Keratinocyte (primary cell): ENCODE results near the gene LHFPL6. TPM values are rescaled to one million over a fixed set of nuclear protein-coding genes. Genes with fewer than 3 reads are reported as not detected.

Experiments
- DNase-seq: peaks from one replicate; pipeline ENCODE4 v3.0.0-alpha.2; 2011; ENCODE audit warnings: low read depth, missing footprints, low spot score
- FAIRE-seq: peaks from 2 replicates; lab custom pipeline; 2011; peaks lifted over from hg19 to GRCh38; lab: Jason Lieb, UNC
- H2AFZ ChIP-seq: 2 replicates; pipeline ENCODE4 v1.6.0; 2012; ENCODE audit warnings: low read length, control low read depth, inconsistent platforms; ENCODE audit not compliant: control insufficient read depth
- H3K27ac ChIP-seq: 2 replicates; pipeline ENCODE4 v1.5.1; 2011; ENCODE audit warnings: low read length; ENCODE audit not compliant: control insufficient read depth, insufficient read depth
- H3K27me3 ChIP-seq: 3 replicates; pipeline ENCODE4 v1.6.0; 2011; ENCODE audit warnings: low read length; ENCODE audit not compliant: control insufficient read depth, insufficient read depth; ENCODE audit errors: extremely low read depth
- H3K36me3 ChIP-seq, 2 experiments: 2 replicates in 1 of 2; 3 replicates in 1 of 2; pipeline ENCODE4 v1.5.1; 2011; ENCODE audit warnings: low read length in 2 of 2, mild to moderate bottlenecking in 1 of 2; ENCODE audit not compliant: control insufficient read depth in 2 of 2, insufficient read depth in 2 of 2; ENCODE audit errors: extremely low read depth in 1 of 2
- H3K4me1 ChIP-seq: 3 replicates; pipeline ENCODE4 v1.5.1; 2011; ENCODE audit warnings: low read length; ENCODE audit not compliant: control insufficient read depth, insufficient read depth; ENCODE audit errors: extremely low read depth
- H3K4me2 ChIP-seq: 3 replicates; pipeline ENCODE4 v1.6.0; 2011; ENCODE audit warnings: low read depth, low read length; ENCODE audit not compliant: control insufficient read depth, insufficient read depth; ENCODE audit errors: extremely low read depth
- H3K4me3 ChIP-seq, 3 experiments: fragments of 200-600 bp in 1 of 3; sonication (generic) in 1 of 3; 2 replicates in 2 of 3; 3 replicates in 1 of 3; pipeline ENCODE4 v1.5.1; 2011 to 2016; ENCODE audit warnings: low read length in 3 of 3, mild to moderate bottlenecking in 3 of 3, control low read depth in 2 of 3, inconsistent platforms in 1 of 3, low read depth in 1 of 3, mixed read lengths in 1 of 3, mixed run types in 1 of 3, moderate library complexity in 1 of 3; ENCODE audit not compliant: control insufficient read depth in 2 of 3, insufficient read depth in 2 of 3; ENCODE audit errors: extremely low read depth in 1 of 3
- H3K79me2 ChIP-seq: 2 replicates; pipeline ENCODE4 v1.6.0; 2012; ENCODE audit warnings: low read length; ENCODE audit not compliant: control insufficient read depth, insufficient read depth
- H3K9ac ChIP-seq: 3 replicates; pipeline ENCODE4 v1.6.0; 2011; ENCODE audit warnings: low read length; ENCODE audit not compliant: control insufficient read depth, insufficient read depth; ENCODE audit errors: extremely low read depth
- H3K9me1 ChIP-seq: 3 replicates; pipeline ENCODE4 v1.6.0; 2011; ENCODE audit warnings: low read length; ENCODE audit not compliant: control insufficient read depth, insufficient read depth; ENCODE audit errors: extremely low read depth
- H3K9me3 ChIP-seq: 2 replicates; pipeline ENCODE4 v1.5.1; 2012; ENCODE audit warnings: low read depth, low read length; ENCODE audit not compliant: control insufficient read depth
- H4K20me1 ChIP-seq: 3 replicates; pipeline ENCODE4 v1.6.0; 2011; ENCODE audit warnings: low read length; ENCODE audit not compliant: control insufficient read depth, insufficient read depth; ENCODE audit errors: extremely low read depth
- CTCF ChIP-seq, 3 experiments: IDR thresholded peaks in 1 of 3; conservative IDR thresholded peaks in 1 of 3; optimal IDR thresholded peaks in 1 of 3; 2 replicates in 2 of 3; 3 replicates in 1 of 3; pipeline versions ENCODE3 to v1.5.1; 2011; ENCODE audit warnings: low read length in 3 of 3, mild to moderate bottlenecking in 3 of 3, moderate library complexity in 2 of 3, control low read depth in 1 of 3, inconsistent platforms in 1 of 3; ENCODE audit not compliant: insufficient read depth in 2 of 3; ENCODE audit errors: extremely low read depth in 1 of 3
- EZH2 ChIP-seq: IDR thresholded peaks from one replicate; pipeline ENCODE4 v1.6.1; 2012; ENCODE audit warnings: inconsistent platforms, mild to moderate bottlenecking, low read length, moderate library complexity
- dilution Hi-C: fragments of 300-500 bp; cut with MboI; formaldehyde crosslinking; loops from one replicate; pipeline ENCODE4 v1.7.0; 2020; ENCODE audit warnings: low sequenced_read_pairs; ENCODE audit not compliant: extremely low pct_ligation_motif_present
- polyA plus RNA-seq, 5 experiments: library from polyadenylated mRNA; depleted of rRNA in 3 of 5; stranded (reverse) in 3 of 5; stranded (forward) in 1 of 5; unstranded in 1 of 5; fragments of >200 nt; gene quantifications; 1 replicate in 1 of 5; 2 replicates in 3 of 5; 3 replicates in 1 of 5; pipeline versions ENCODE4 v1.2.1 to v1.2.3, GENCODE V29; 2011 to 2012; ENCODE audit warnings: missing spikeins in 2 of 5, low read depth in 1 of 5, low replicate concordance in 1 of 5

The LHFPL6 gene
- polyA plus RNA-seq, 1 donor (not counting 4 experiments of a cell fraction or from before 2014, with no cell fraction given), result 15.8 TPM

GRCh38 chr13:39485314-39485700, 117.7 kb downstream of the LHFPL6 start:
- TF ChIP-seq EZH2 (no peak), CTCF (optimal IDR thresholded peaks at IDR 0.05 in 1 of 3, IDR thresholded peaks at IDR 0.05 in 1 of 3, conservative IDR thresholded peaks at IDR 0.05 in 1 of 3; ENCODE audit: extremely low read depth in 1 of 3, insufficient read depth in 2 of 3, low read length in 3 of 3) (no peak)
- Histone ChIP-seq H3K9me3 (no peaks in the 10 kb centered on the region), H3K27ac (no peak overlapping the region), H3K4me3 (no peak overlapping the region), H4K20me1 (no peaks in the 10 kb centered on the region), H3K4me2 (no peak overlapping the region), H2AFZ (no peak overlapping the region), H3K79me2 (no peaks in the 10 kb centered on the region), H3K27me3 (no peaks in the 10 kb centered on the region), H3K9ac (no peak overlapping the region), H3K9me1 (no peaks in the 10 kb centered on the region), H3K4me1 (peaks cover 6% of the 10 kb centered on the region), H3K36me3 (no peaks in the 10 kb centered on the region)
- dilution Hi-C loops, result no loop called here
- FAIRE-seq (no peak), DNase-seq (no peak)

DNA sequence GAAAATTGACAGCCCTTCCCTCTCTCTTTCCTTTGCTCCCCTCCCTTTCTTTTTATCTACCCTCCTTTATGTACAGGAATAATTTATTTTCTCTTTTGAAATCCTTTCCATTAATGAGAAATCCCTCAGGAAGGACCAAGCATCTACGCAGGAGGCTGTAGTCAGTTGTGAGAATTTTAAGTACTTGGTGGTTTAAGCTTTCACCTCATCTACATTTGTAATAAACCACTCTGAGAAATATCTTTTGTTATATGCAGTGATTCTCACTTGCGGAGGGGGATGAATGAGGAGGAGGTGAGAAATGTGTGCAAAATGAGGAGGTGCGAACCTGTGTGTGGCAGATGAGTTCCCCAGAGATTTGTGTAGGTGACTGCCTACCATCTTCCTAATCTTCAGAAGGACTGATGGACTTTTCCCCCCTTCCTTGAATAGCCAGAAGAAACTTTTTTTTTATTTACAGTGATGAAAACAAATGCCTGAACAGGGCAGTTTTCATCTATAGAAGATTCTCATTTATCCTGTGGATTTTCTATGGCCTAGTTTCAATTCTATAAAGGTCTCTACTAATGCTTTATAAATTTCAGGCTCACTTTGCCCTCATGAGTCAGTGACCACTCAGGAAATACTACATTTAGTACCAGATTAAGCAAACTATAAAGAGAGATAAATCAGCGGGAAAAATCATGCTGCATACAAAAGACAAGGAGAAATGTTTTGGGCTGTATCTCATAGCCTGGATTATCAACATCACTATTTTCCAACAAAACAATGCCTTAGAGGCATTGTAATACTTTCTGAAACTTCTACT, 118.3 kb downstream of the LHFPL6 start:
- no peak overlapping the region for H3K27ac ChIP-seq
- H2AFZ ChIP-seq, result no peak overlapping the region
- TF ChIP-seq CTCF (optimal IDR thresholded peaks at IDR 0.05 in 1 of 3, IDR thresholded peaks at IDR 0.05 in 1 of 3, conservative IDR thresholded peaks at IDR 0.05 in 1 of 3; ENCODE audit: extremely low read depth in 1 of 3, insufficient read depth in 2 of 3, low read length in 3 of 3) (no peak), EZH2 (no peak)
- no peaks in the 10 kb centered on the region for H3K27me3 ChIP-seq
- H3K9ac ChIP-seq, result no peak overlapping the region
- H3K9me3 ChIP-seq, result no peaks in the 10 kb centered on the region
- H3K4me2 ChIP-seq, result no peak overlapping the region
- no peaks in the 10 kb centered on the region for H3K36me3 ChIP-seq
- no peaks in the 10 kb centered on the region for H3K9me1 ChIP-seq
- no peak overlapping the region for H3K4me3 ChIP-seq
- FAIRE-seq (no peak), DNase-seq (no peak)
- H4K20me1 ChIP-seq, result no peaks in the 10 kb centered on the region
- H3K79me2 ChIP-seq, result no peaks in the 10 kb centered on the region
- peaks cover 6% of the 10 kb centered on the region for H3K4me1 ChIP-seq
- dilution Hi-C loops, result no loop called here
